ENCODE data around the gene RIMS3.
"Not testable (repeated sequence)": the region's sequence is repeated elsewhere in the genome, so short reads cannot be mapped to it uniquely, and the experiment has no call there.

The RIMS3 gene

GRCh38 chr1:40665335-40666171, at the start of gene RIMS3:
TSS of gene RIMS3 (minus strand) at chr1:40665682. CDS start at chr1:40641925, 23,757 bp downstream.
- peak; percentile 19 for DNase-seq

- no peak for DNase-seq
These were observed 47.5 kb upstream of the RIMS3 start for GRCh38 chr1:40712997-40713396.

GRCh38 chr1:40712405-40712944, 47.0 kb upstream of the RIMS3 start:
- DNase-seq: no peak

GRCh38 chr1:40711465-40712404, 46.3 kb upstream of the RIMS3 start:
- DNase-seq: no peak

GRCh38 chr1:40710581-40711315, 45.3 kb upstream of the RIMS3 start:
- DNase-seq: no peak

GRCh38 chr1:40709802-40710278, 44.4 kb upstream of the RIMS3 start:
- DNase-seq: no peak

GRCh38 chr1:40709100-40709801, 43.8 kb upstream of the RIMS3 start:
- DNase-seq: peak; percentile 33

GRCh38 chr1:40708750-40709099, 43.2 kb upstream of the RIMS3 start:
- DNase-seq: no peak

- no peak for DNase-seq
These were observed 41.1 kb upstream of the RIMS3 start for GRCh38 chr1:40706626-40707025.

- DNase-seq: no peak
These were observed 39.6 kb upstream of the RIMS3 start for GRCh38 chr1:40704817-40705733.

GRCh38 chr1:40703316-40703715, 37.8 kb upstream of the RIMS3 start:
- DNase-seq: no peak

GRCh38 chr1:40702810-40703209, 37.3 kb upstream of the RIMS3 start:
- not testable (repeated sequence) for DNase-seq

GRCh38 chr1:40701684-40702083, 36.2 kb upstream of the RIMS3 start:
- DNase-seq: no peak

GRCh38 chr1:40699787-40700186, 34.3 kb upstream of the RIMS3 start:
- no peak for DNase-seq

- no peak for DNase-seq
These were observed 32.0 kb upstream of the RIMS3 start for GRCh38 chr1:40697436-40697835.

GRCh38 chr1:40696294-40696693, 30.8 kb upstream of the RIMS3 start:
- no peak for DNase-seq

- DNase-seq: no peak
These were observed 28.9 kb upstream of the RIMS3 start for GRCh38 chr1:40694353-40694874.

- DNase-seq: no peak
These were observed 27.9 kb upstream of the RIMS3 start for GRCh38 chr1:40693425-40693824.

- DNase-seq: no peak
These were observed 27.0 kb upstream of the RIMS3 start for GRCh38 chr1:40692429-40692895.
